ENCODE measurements around the gene UEVLD.
"Not testable (repeated sequence)": the region's sequence is repeated elsewhere in the genome, so short reads cannot be mapped to it uniquely, and the experiment has no call there.

DNA sequence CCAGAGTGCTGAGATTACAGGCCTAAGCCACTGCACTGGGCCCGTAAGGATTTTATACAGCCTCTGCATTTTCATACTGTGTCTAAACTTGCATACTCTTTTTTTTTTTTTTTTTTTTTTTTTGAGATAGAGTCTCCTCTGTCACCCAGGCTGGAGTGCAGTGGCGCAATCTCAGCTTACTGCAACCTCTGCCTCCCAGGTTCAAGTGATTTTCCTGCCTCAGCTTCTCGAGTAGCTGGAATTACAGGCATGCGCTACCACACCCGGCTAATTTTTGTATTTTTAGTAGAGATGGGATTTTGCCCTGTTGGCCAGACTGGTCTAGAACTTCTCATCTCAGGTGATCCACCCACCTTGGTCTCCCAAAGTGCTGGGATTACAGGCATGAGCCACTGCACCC lies 5.6 kb upstream of the UEVLD start:
- TF ChIP-seq POLR2A (IDR thresholded peaks at IDR 0.05): not testable (repeated sequence)
- TF ChIP-seq, protein P1, sequence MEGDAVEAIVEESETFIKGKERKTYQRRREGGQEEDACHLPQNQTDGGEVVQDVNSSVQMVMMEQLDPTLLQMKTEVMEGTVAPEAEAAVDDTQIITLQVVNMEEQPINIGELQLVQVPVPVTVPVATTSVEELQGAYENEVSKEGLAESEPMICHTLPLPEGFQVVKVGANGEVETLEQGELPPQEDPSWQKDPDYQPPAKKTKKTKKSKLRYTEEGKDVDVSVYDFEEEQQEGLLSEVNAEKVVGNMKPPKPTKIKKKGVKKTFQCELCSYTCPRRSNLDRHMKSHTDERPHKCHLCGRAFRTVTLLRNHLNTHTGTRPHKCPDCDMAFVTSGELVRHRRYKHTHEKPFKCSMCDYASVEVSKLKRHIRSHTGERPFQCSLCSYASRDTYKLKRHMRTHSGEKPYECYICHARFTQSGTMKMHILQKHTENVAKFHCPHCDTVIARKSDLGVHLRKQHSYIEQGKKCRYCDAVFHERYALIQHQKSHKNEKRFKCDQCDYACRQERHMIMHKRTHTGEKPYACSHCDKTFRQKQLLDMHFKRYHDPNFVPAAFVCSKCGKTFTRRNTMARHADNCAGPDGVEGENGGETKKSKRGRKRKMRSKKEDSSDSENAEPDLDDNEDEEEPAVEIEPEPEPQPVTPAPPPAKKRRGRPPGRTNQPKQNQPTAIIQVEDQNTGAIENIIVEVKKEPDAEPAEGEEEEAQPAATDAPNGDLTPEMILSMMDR (IDR thresholded peaks at IDR 0.05): not testable (repeated sequence)
